Stimulated activated naive CD4-positive, alpha-beta T cell (primary cell): Measurements from ENCODE around the gene SLC7A14.
A peak's percentile ranks its signal among the peaks of the same experiment; 100 is the strongest.
"Not testable (repeated sequence)": the region's sequence is repeated elsewhere in the genome, so short reads cannot be mapped to it uniquely, and the experiment has no call there.

ENCODE experiments used
- DNase-seq, 6 experiments: peaks; one replicate each; lab custom pipeline; 2025; lab: John Stamatoyannopoulos, UW

Gene SLC7A14

DNA sequence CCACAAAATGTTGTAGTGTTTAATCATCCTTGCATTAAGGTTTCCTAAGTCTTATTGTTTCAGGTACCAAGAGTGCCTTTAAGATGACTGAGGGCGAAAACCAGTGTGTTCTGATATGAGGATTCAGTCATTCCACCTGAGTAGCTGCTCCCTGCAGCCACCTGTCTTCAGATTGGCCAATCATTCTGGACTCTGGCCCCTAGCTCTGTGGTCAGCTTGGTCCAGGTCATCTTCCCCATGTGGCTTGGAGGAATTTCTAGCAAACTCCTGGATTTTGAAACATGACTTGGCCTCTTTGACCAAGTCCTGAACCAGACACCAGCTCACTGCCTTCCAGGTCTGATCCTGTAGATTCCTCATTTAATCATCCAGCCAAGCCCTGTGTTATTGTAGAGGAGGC, 7.8 kb upstream of the SLC7A14 start:
- DNase-seq = no peak

- DNase-seq = no peak
Observed at GRCh38 chr3:170589113-170589512, 3.2 kb upstream of the SLC7A14 start.

DNA sequence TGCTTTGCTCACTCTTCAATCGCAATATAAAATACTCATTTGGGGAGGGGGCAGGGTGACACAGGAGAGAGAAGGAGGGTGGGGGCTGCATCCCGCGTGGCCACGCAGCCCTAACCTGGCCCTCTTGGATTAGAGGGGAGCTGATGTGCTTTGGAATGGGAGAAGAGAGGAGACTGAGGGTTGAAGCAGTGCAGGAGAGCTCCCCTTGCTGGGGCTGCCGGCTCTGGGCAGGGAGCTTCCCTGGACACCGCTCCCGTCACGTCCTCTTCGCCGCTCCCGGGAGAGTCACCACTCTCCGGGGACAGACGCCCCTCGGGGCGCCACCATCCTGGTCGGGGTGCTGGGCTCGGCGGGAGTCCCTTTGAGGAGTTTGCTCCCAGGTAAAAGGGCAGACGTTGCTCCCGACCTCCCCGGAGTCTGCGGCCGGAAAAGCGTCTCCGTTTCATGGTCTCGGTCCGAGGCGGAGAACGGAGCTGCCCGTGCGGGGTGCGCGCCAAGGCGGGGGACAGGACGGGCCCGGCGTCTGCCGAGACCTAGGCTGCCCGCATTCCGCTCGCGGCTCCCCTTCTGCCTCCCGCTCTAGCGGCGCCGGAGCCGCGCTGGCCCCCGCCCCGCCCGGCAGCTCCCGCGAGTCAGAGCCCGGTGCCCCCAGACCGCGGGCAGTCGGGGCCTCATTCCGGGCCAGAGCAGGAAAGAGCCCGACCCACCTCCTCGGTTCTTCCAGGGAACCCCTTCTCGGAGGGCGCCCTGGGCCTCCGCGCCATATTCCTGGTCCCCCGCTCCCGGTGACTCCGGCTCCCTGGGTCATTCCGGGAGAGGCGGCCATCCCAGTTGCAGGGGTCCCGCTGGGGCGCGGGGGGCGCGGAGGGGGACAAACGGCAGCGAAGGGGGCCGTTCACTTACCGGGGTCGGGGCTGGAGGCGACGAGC, 603 bp downstream of the SLC7A14 start:
- no peak for DNase-seq

- peak in 4 of 6 experiments; percentile 2 to 36 (median 10) for DNase-seq
Observed at GRCh38 chr3:170584585-170585007, 1.3 kb downstream of the SLC7A14 start.

DNA sequence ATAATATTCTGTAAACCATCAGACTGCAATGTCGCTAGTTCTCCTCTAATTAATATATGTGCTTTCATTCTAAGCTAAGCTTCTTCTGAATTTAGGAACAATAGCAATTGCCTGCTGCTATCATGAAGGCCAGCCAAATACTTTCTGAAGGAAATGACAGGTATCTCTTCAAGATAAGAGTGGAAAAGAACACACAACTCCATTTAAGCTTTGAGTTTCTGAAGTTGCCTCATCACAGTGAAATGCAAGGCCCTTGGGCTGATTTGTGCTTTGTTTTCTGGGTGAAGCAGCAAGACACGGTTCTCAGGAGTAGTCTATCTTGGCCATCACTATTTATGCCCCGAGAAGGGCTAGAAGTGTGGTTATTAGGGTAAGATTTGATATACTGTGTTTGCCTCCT, 6.2 kb downstream of the SLC7A14 start:
- DNase-seq = no peak

- DNase-seq = no peak
Observed at GRCh38 chr3:170572665-170573253, 13.1 kb downstream of the SLC7A14 start.

- not testable (repeated sequence) for DNase-seq
Observed at GRCh38 chr3:170567598-170567997, 18.3 kb downstream of the SLC7A14 start.

DNA sequence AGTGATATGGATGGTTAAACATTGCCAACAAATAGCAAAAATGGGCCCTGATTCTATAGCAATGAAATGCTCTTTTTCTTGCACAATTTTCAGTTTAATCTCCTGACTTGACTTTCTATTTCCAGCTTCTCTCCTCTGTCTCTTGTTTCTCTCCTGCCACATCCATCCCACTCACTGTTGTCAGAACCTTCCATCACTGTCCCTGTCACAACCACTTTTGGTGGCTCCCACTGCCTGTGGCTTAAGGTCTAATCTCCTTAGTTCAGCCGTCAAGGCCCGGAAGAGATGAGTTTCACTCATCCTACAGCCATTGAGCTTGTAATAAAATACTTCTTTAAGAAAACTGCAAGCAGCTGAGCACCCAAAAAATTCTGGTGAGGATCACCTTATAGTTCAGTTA, 19.5 kb downstream of the SLC7A14 start:
- DNase-seq = no peak

DNA sequence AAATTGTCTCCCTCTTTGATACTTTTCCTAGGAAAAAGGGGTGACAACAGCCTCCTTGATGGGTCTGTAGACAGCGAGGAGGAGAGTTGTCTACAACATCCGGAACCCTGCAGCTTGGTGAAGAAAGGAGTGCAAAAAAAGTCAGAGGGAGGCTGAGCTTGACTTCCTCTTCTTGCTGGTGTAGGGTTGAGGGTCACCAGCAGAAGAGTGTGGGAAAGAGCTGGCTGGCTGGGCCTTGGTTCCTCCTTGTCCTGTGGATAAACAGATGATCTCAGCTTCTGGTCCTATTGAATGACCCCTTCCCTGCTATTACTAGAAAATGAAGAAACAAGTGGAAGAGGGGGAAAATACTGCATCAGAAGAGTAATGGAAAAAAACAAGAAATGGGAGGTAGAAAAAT, 20.4 kb downstream of the SLC7A14 start:
- DNase-seq = no peak

GRCh38 chr3:170564664-170565063, 21.2 kb downstream of the SLC7A14 start:
- DNase-seq = no peak

GRCh38 chr3:170563712-170564423, 22.0 kb downstream of the SLC7A14 start:
- no peak for DNase-seq

DNA sequence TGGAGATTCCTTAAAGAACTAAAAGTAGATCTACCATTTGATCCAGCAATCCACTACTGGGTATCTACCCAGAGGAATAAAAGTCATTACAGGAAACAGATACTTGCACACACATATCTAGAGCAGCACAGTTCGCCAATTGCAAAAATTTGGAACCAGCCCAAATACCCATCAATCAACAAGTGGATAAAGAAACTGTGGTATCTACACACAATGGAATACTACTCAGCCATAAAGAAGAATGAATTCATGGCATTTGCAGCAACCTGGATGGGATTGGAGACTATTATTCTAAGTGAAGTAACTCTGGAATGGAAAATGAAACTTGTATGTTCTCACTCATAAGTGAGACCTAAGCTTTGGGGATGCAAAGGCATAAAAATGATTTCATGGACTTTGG, 23.8 kb downstream of the SLC7A14 start:
- DNase-seq = no peak

- no peak for DNase-seq
Observed at GRCh38 chr3:170560717-170561382, 25.0 kb downstream of the SLC7A14 start.

DNA sequence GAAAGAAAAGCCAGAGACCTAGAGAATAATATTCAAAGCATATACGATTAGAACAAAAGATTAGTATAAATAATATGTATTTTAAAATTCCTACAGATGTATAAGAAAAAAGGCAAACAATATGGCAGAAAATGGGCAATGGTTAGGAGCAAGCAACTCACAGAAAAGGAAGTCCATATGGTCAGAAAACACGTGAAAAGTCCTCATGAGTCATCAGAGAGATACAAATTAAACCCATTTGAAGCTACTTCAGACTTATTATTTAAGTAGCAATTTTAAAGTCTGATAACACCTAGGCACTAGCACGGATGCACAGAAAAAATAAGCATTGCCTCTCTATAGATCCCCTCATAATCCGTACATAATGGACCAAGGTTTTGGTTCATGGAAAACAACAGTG, 25.6 kb downstream of the SLC7A14 start:
- no peak for DNase-seq

GRCh38 chr3:170558427-170558826, 27.4 kb downstream of the SLC7A14 start:
- DNase-seq = no peak

DNA sequence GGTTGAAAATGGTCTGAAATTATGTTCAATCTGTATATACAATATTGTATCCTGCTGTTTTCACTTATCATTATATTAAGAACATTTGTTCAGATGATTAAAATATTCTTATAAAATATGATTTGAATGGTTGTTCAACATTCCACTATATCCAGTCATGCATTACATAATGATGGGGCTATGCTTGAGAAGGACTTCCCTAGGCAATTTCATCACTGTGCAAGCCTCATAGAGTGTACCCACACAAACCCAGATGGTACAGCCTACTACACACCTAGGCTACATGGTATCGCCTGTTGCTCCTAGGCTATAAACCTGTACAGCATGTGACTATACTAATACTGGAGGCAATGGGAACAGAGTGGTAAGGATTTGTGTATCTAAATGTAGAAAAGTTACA, 30.5 kb downstream of the SLC7A14 start:
- no peak for DNase-seq

- no peak for DNase-seq
Observed at GRCh38 chr3:170553788-170554757, 31.8 kb downstream of the SLC7A14 start.

- DNase-seq = no peak
Observed at GRCh38 chr3:170551252-170551651, 34.6 kb downstream of the SLC7A14 start.

- DNase-seq = no peak
Observed at GRCh38 chr3:170542704-170543103, 43.2 kb downstream of the SLC7A14 start.

GRCh38 chr3:170539897-170540296, 46.0 kb downstream of the SLC7A14 start:
- no peak for DNase-seq

DNA sequence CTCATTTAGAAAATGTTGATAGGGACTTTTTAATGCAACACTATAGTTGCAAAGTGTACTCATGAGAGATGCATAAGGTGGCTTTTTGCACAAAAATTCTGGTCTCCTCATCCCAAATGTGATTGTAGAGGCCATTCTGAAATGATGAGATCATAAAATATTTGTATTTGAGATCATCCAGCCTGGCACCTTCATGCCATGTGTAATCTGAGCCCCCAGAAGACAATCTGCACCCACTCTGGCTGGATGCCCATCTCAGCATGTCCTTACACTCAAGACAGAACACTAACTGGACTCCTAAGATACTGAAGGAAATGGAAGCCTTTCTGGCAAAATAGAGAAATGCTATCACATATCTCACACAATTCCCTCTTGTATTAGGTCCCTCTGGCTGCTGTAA, 49.2 kb downstream of the SLC7A14 start:
- DNase-seq = no peak
